GM19023 (cell line): ENCODE measurements around the gene ZNF436.

Source experiments
- ATAC-seq: cut with Tn5 transposase; IDR thresholded peaks from one replicate; pipeline ENCODE4 v1.9.1; 2021; ENCODE audit warnings: mild to moderate bottlenecking, moderate library complexity; ENCODE audit not compliant: unreplicated experiment

ZNF436 gene

DNA sequence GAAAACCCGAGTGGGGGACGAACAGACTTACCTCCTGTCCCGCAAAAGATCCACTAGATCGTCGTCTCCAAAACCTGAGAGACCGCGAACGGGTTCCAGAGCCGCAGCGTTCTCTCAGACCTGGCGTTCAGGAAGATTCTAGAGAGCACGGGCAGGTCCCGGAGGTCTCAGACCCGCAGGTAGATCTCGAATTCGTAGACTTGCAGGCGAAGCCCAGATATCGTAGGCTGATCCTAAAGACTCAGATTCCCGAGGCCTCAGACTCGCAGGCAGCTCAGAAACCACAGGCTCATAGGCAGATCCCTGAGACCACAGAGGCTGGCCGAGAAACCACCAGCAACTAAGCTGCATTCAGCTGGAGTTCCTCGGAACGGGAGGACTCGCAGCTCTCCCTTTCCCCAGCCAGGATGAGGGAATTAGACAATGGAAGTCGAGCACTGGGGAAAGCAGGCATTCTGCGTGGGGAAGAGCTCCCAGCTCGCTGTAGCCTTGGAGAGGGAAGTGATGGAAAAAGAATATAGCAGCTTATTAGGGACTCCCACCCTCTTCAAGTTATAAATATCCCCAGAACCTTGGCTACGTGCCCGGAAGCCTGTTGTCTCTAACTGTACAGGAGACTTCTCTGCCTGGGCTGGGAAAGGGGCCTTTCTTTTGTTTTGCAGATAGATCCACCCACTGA, at the start of gene ZNF436:
Gene ZNF436, minus strand, starts transcription at position 502 of the 679 bp plus-strand sequence. CDS start 1,831 bp downstream, outside the sequence.
- no peak for ATAC-seq

- no peak for ATAC-seq
Observed at GRCh38 chr1:23419180-23419579, 49.5 kb upstream of the ZNF436 start.

DNA sequence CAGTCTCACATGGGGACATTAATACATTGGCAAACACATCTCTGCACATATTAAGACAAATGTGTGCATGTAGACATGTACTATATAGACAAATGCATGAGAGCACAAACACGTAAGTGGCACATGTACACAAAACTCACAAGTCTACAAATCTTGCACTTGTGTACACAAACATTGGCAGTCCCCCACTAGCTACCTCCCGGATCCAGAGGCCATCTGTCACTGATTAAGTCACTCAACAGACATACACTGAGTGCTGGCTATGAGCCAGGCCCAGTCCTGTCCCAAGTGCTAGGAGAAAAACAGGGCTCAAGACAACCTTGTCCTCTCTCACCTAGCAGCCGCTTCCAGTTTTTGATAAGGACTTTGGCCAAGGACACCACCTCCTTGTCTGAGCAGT, 47.9 kb upstream of the ZNF436 start:
- ATAC-seq, result no peak

DNA sequence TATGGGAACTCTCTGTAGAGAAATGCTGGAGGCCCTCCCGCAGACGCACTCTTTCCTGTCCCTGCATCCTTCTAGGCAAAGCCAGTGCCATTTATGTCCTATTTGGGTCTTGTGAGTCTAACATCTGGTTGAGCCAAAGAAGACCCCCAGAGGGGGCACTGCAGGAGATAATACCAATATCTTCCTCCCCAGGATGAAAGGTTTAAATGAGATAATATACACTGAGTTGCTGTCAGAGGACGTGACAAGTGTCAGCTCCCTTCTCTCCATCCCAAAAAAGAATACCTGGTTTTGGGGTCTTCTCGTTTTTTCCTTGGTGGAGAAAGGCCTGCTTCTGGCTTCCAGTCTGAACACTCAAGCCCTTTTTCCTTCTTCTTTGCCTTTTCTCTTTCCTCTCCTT, 47.3 kb upstream of the ZNF436 start:
- no peak for ATAC-seq

DNA sequence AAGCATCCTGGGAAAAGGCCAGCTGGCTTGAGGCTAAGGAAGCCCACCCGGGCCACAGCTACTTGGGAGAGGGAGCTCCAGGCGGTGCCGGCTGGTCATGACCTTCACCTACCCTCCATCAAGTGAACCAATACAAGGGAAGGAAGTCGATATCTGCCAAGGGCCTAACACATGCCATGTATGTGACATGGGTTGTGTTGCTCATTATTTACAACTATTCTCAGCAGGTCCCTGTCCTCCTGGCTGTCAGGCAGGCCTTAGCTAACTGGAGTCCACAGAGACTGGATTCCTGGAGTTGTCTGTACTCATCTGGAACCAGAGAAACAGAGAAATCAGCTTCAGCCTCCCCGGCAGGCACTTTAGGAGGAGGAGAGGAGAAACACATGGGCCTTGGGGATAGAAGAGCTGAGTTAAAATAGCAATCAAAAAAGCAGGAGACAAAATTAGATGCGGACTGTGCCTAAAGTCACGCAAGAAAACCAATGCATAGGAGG, 39.2 kb upstream of the ZNF436 start:
- ATAC-seq, result no peak

DNA sequence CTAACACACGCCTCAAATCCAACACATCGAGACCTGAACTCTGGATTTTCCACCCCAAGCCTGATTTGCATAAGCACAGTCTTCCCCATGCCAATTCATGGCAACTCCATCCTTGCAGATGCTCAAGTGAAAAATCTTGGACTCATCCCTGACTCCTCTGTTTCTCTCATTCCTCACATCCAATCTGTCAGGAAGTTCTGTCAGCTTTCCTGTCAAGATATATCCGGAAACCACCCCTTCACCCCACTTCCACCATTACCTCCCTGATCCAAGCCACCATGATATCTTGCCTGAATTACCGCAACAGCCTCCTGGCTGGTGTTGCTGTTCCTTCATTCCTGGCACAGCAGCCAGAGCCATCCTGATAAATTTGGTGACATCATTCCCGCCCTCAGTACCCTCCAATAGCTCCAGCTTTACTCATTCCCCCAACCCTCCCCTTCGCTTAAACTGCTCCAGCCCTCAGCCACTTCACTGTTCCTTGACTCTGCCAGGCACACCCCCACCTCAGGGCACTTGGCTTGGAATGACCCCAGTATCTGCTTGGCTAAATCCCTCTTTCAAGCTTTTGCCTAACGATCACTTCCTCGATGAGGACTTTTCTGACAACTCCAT, 37.5 kb upstream of the ZNF436 start:
- ATAC-seq, result no peak

DNA sequence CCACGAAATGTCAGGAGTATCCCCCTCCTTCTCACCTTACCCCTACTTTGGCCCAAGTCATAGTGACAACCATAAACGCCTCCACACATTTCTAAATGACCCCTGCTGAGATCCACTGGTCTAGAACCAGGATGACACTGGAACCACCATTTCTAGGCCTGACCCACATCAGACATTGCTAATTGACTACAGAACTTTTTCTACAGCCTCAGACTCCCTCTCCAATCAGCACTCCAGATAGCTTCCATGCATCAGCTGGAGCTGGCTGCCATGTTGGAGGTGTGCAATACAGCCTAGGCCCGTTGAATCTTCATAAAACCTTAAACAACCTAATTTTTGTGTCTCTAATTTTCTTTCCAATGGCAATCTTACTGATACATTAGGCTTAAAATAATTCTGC, 36.3 kb upstream of the ZNF436 start:
- ATAC-seq, result no peak

DNA sequence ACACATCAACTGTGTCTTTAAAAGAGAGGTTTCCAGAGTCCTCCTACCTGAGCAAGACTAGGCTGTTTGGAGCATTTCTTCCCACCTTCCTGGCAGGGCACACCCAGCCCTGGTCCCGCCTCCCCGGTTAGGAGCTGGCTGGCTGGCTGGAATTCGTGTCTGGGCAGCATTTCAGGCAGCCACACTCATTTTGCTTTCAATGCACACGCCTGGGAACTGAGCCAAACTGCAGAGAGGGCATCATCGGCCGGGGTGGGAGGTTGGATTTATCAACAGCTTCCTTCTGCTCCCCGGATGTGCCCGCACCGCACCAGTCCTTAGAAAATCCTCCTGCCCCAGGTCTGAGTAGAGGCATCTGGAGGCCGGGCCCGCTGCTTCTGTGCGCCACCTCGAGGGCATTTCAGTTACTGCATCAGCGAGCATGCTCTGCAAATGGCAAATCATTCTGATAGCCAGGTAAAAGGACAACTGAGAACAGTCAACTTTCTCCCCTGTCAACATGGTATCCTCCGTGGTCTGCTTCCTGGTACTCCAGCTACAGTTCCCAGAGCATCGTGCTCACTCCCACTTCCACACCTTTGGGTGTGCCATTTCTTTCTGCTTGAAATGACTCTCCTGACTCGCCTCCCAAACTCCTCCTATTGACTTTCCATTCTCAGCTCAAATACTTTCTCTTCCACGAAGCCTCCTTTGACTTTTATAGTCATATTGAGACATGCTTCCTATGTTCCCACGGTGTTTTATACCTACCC, 34.3 kb upstream of the ZNF436 start:
- no peak for ATAC-seq

- no peak for ATAC-seq
Observed at GRCh38 chr1:23403355-23403734, 33.7 kb upstream of the ZNF436 start.

DNA sequence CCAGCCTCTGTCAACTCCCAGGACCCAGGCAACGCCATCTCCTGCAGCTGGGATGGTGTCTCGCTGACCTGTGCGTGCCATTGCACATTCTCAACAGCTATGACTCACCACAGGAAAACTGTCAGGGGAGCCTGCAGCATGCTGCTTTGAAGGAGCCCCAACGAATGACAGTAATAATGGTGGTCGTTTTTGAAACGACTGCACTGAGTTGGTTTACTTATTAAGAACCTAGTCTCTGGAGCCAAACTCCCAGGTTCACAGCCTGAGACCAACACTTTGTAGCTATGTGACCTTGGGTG, 33.4 kb upstream of the ZNF436 start:
- ATAC-seq, result no peak

GRCh38 chr1:23402286-23403037, 32.8 kb upstream of the ZNF436 start:
- ATAC-seq, result no peak

GRCh38 chr1:23401313-23401712, 31.7 kb upstream of the ZNF436 start:
- no peak for ATAC-seq

DNA sequence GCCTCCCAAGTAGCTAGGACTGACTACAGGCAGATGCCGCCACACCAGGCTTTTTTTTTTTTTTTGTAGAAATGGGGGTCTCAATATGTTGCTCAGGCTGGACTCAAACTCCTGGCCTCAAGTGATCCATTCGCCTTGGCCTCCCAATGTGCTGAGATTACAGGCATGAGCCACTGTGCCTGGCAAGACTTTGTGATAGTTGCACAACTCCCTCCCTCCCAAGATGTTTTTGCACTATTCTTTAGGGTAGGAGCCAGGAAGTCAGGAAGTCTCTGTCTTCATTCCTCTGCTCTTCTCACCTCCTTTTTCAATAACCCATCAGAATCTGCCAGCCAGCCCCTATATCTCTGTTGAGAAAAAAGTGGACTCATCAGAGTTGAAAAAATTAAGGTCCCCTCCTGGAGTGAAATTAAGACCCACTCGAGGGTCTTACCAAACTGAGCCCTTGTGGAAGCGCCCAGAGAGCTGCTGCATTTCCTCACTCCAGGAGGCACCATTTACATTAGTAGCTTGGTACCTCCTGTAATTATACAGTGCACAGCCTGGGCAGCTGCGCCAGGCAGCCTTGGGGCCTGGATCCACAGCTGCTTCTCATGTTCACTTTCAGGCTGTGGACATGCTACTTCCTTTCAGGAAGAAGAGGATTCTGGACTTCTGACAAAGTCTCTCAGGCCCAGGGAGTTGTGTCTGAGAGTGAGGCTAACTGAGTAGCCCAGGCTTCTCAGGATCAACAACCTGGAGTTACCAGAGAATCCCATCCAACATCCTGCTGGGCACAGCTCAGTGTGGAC, 30.9 kb upstream of the ZNF436 start:
- ATAC-seq, result no peak

DNA sequence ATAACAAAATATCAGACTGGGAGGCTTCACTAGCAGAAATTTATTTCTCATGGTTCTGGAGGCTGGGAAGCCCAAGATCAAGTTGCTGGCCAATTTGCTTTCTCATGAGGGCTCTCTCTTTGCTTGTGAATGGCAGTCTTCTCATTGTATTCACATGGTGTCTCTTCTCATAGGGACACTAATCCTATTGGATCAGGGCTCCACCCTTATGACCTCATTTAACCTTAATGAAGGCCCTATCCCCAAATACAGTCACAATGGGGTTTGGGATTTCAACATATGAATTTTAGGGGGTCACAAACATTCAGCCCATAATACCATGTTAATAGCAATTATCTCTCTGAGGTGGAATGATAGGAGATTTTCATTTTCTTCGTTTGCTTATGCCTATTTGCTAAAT, 29.6 kb upstream of the ZNF436 start:
- ATAC-seq, result no peak

DNA sequence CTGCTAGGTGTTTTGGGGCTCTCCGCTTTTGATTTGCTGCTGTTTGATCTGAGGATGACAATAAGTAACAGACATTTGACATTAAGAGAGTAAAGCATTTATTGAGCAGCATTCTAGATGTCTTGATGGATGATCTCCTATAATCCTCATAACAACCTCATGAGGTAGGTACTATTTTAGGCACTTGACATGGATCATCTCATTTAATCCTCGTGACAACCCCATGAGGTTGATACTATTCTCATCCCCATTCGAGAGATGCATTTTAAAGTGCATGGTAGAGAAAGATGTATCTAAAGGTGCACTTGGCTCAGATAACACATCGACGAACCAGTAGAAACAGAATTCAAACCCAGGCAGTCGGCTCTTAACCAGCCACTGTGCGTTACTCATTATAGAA, 28.3 kb upstream of the ZNF436 start:
- ATAC-seq, result no peak

DNA sequence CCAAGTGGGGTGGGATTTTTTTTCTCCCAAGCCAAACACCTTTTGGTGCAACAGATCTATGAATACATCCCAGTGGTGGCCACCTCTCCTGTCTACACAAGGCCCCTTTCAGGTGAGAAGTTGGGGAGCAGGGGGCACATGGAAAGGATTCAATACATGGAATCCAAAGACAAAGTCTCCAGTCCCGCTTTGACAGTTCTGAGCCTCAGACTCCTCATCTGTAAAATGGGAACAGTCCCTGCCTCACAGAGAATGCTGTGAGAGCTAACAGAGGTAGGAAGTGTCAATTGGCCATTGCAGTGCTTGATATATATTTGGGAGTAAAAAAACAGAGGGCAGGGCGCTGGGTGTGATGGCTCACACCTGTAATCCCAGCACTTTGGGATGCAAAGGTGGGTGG, 26.7 kb upstream of the ZNF436 start:
- no peak for ATAC-seq

GRCh38 chr1:23395849-23396248, 26.2 kb upstream of the ZNF436 start:
- no peak for ATAC-seq

- ATAC-seq, result no peak
Observed at GRCh38 chr1:23395154-23395724, 25.6 kb upstream of the ZNF436 start.

- ATAC-seq, result no peak
Observed at GRCh38 chr1:23394684-23395083, 25.0 kb upstream of the ZNF436 start.

DNA sequence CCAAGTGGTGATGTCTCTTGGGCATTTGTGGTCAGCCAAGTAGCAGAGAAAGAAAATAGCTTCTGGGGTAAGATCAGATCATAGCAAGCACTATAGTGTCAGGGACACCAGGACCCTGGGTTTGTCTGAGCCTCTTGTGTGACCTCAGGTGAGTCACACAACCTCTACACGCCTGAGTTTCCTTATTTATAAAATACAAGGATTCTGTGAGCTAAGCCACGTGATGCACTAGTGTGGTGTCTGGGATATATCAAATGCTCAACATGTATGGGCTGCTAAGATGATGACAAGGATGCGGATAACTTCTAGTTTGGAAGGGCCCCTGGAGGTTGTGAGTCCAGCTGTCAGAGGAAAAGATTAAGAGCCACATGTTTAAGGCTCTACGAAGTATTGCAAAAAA, 24.5 kb upstream of the ZNF436 start:
- ATAC-seq, result no peak
